ENCODE results near the gene LTBP1. TPM values are rescaled to one million over a fixed set of nuclear protein-coding genes. Genes with fewer than 3 reads are reported as not detected.

LTBP1 gene
- total and polyA plus RNA-seq, 2 of the 13 experiments (the other 11 are each of a cell fraction or from before 2014, with no cell fraction given) = 0.12 to 0.22 TPM

- in situ Hi-C loops (cut with HindIII; ENCODE audit: extremely low pct_ligation_motif_present, low pct_unique_long_range_greater_than_20kb) = loop anchor here (10.0 kb wide), 1 partner anchor 386 kb away; no protein-coding TSS in a partner anchor
- DNase-seq (ENCODE audit: low spot score) = no peak
- H3K9ac ChIP-seq (ENCODE audit: insufficient read depth, low read depth, low read length) = no peak overlapping the region
- no peaks in the 10 kb centered on the region for H3K79me2 ChIP-seq (ENCODE audit: insufficient read depth, low read length)
- H4K20me1 ChIP-seq (ENCODE audit: insufficient read depth, low read length) = no peaks in the 10 kb centered on the region
- no peak overlapping the region for H2AFZ ChIP-seq (ENCODE audit: low read length)
- POLR2A ChIA-PET = no interaction called here
- H3K9me3 ChIP-seq (ENCODE audit: low read length) = no peaks in the 10 kb centered on the region
- BruUV-seq (replicated peaks) = no TSS peak
- no peaks in the 10 kb centered on the region for H3K36me3 ChIP-seq (replicated peaks in 1 of 2; ENCODE audit: control insufficient read depth in 1 of 2, insufficient read depth in 2 of 2, low read length in 2 of 2)
- intact Hi-C loops (cut with micrococcal nuclease; ENCODE audit: unreplicated experiment) = no loop called here
- TF ChIP-seq ZNF350 (CRISPR knock-in tag; IDR thresholded peaks at IDR 0.05; ENCODE audit: borderline replicate concordance, low read depth) (no peak), ZNF10 (CRISPR knock-in tag; IDR thresholded peaks at IDR 0.05; ENCODE audit: borderline replicate concordance, low read depth) (no peak), TRIM24 (CRISPR knock-in tag; IDR thresholded peaks at IDR 0.05) (no peak), HOMEZ (CRISPR knock-in tag; IDR thresholded peaks at IDR 0.05; ENCODE audit: low read depth) (no peak), ZBTB49 (CRISPR knock-in tag; IDR thresholded peaks at IDR 0.05; ENCODE audit: borderline replicate concordance) (no peak), GATAD1 (CRISPR knock-in tag; IDR thresholded peaks at IDR 0.05) (no peak), ZNF879 (CRISPR knock-in tag; IDR thresholded peaks at IDR 0.05) (no peak), CHCHD3 (CRISPR knock-in tag; IDR thresholded peaks at IDR 0.05) (no peak), POLR2G (IDR thresholded peaks at IDR 0.05; ENCODE audit: low read depth, low read length) (no peak), ZNF282 (IDR thresholded peaks at IDR 0.05; ENCODE audit: partially characterized antibody) (no peak), TCF12 (IDR thresholded peaks at IDR 0.05) (no peak), TCF12 (CRISPR knock-in tag; IDR thresholded peaks at IDR 0.05) (no peak), XBP1 (CRISPR knock-in tag; IDR thresholded peaks at IDR 0.05) (no peak), DNMT1 (CRISPR knock-in tag; IDR thresholded peaks at IDR 0.05) (no peak), ZNF777 (CRISPR knock-in tag; IDR thresholded peaks at IDR 0.05) (no peak)
- TF ChIP-seq, protein P1, sequence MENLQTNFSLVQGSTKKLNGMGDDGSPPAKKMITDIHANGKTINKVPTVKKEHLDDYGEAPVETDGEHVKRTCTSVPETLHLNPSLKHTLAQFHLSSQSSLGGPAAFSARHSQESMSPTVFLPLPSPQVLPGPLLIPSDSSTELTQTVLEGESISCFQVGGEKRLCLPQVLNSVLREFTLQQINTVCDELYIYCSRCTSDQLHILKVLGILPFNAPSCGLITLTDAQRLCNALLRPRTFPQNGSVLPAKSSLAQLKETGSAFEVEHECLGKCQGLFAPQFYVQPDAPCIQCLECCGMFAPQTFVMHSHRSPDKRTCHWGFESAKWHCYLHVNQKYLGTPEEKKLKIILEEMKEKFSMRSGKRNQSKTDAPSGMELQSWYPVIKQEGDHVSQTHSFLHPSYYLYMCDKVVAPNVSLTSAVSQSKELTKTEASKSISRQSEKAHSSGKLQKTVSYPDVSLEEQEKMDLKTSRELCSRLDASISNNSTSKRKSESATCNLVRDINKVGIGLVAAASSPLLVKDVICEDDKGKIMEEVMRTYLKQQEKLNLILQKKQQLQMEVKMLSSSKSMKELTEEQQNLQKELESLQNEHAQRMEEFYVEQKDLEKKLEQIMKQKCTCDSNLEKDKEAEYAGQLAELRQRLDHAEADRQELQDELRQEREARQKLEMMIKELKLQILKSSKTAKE (CRISPR knock-in tag; IDR thresholded peaks at IDR 0.05; ENCODE audit: borderline replicate concordance) = no peak
- TF ChIP-seq, protein P2, sequence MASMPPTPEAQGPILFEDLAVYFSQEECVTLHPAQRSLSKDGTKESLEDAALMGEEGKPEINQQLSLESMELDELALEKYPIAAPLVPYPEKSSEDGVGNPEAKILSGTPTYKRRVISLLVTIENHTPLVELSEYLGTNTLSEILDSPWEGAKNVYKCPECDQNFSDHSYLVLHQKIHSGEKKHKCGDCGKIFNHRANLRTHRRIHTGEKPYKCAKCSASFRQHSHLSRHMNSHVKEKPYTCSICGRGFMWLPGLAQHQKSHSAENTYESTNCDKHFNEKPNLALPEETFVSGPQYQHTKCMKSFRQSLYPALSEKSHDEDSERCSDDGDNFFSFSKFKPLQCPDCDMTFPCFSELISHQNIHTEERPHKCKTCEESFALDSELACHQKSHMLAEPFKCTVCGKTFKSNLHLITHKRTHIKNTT (CRISPR knock-in tag; IDR thresholded peaks at IDR 0.05) = no peak
- no peaks in the 10 kb centered on the region for H3K4me1 ChIP-seq (ENCODE audit: insufficient read depth, low read length)
- H3K27ac ChIP-seq (ENCODE audit: extremely low read length, insufficient read depth, low read length) = no peak overlapping the region
- no peak overlapping the region for H3K4me3 ChIP-seq (replicated peaks in 1 of 3; ENCODE audit: insufficient read depth in 1 of 3, low read depth in 2 of 3, low read length in 3 of 3)
- CTCF ChIA-PET (ENCODE audit: low intra/inter-chr PET ratio, low total read pairs) = no interaction called here
- no peak overlapping the region for H3K4me2 ChIP-seq (ENCODE audit: low read depth, low read length)
- no peak for ATAC-seq
- 52% methylated on average over 8 of the region's 8 CpGs for WGBS (ENCODE audit: low lambda C conversion rate)
- peaks cover 0 to 7% of the 10 kb centered on the region in 2 experiments; a peak in 3 of 5 replicates for H3K27me3 ChIP-seq (ENCODE audit: control insufficient read depth in 1 of 2, insufficient read depth in 2 of 2, low read length in 2 of 2)
- no peak for FAIRE-seq
These were observed 6.3 kb upstream of the LTBP1 start for GRCh38 chr2:32940316-32940997.

Data from HepG2 (cell line).